Activated naive CD4-positive, alpha-beta T cell treated with Interleukin-2 at 50 U/mL for 16 hours (primary cell): ENCODE data around the gene WWOX.

Source experiments
- DNase-seq: peaks from one replicate; pipeline ENCODE4 v3.0.0-alpha.2; 2020

Gene WWOX

GRCh38 chr16:79093554-79093967, 994.1 kb downstream of the WWOX start:
- DNase-seq, result peak; percentile 53

GRCh38 chr16:79096246-79096645, 996.8 kb downstream of the WWOX start:
- DNase-seq, result no peak

GRCh38 chr16:79097166-79097565, 997.7 kb downstream of the WWOX start:
- no peak for DNase-seq

- DNase-seq, result no peak
These were observed 998.3 kb downstream of the WWOX start for GRCh38 chr16:79097771-79098170.

- DNase-seq, result no peak
These were observed 999.5 kb downstream of the WWOX start for GRCh38 chr16:79098907-79099306.

- no peak for DNase-seq
These were observed 1000.3 kb downstream of the WWOX start for GRCh38 chr16:79099716-79100115.

GRCh38 chr16:79100447-79100846, 1001.0 kb downstream of the WWOX start:
- no peak for DNase-seq

- DNase-seq, result no peak
These were observed 1002.0 kb downstream of the WWOX start for GRCh38 chr16:79101491-79101890.

GRCh38 chr16:79104567-79104966, 1005.1 kb downstream of the WWOX start:
- DNase-seq, result no peak

- DNase-seq, result no peak
These were observed 1007.8 kb downstream of the WWOX start for GRCh38 chr16:79107301-79107700.

- no peak for DNase-seq
These were observed 1010.3 kb downstream of the WWOX start for GRCh38 chr16:79109771-79110170.

- DNase-seq, result no peak
These were observed 1010.8 kb downstream of the WWOX start for GRCh38 chr16:79110242-79110641.

- DNase-seq, result no peak
These were observed 1011.5 kb downstream of the WWOX start for GRCh38 chr16:79110953-79111352.

- no peak for DNase-seq
These were observed 1013.0 kb downstream of the WWOX start for GRCh38 chr16:79112462-79112861.

GRCh38 chr16:79113826-79114225, 1014.4 kb downstream of the WWOX start:
- DNase-seq, result no peak

GRCh38 chr16:79114759-79115158, 1015.3 kb downstream of the WWOX start:
- DNase-seq, result no peak

GRCh38 chr16:79121906-79122305, 1022.5 kb downstream of the WWOX start:
- DNase-seq, result no peak

- no peak for DNase-seq
These were observed 1022.9 kb downstream of the WWOX start for GRCh38 chr16:79122343-79122742.

GRCh38 chr16:79124016-79124756, 1024.7 kb downstream of the WWOX start:
- DNase-seq, result no peak

GRCh38 chr16:79127766-79128165, 1028.3 kb downstream of the WWOX start:
- no peak for DNase-seq

- no peak for DNase-seq
These were observed 1029.3 kb downstream of the WWOX start for GRCh38 chr16:79128706-79129105.

GRCh38 chr16:79130616-79131015, 1031.2 kb downstream of the WWOX start:
- DNase-seq, result no peak

GRCh38 chr16:79131321-79132075, 1032.0 kb downstream of the WWOX start:
- DNase-seq, result no peak

- DNase-seq, result no peak
These were observed 1033.2 kb downstream of the WWOX start for GRCh38 chr16:79132701-79133100.
